Epithelial cell of proximal tubule (primary cell): ENCODE data around the gene KIAA0930. TPM values are rescaled to one million over a fixed set of nuclear protein-coding genes. Genes with fewer than 3 reads are reported as not detected.
A peak's percentile ranks its signal among the peaks of the same experiment; 100 is the strongest.

ENCODE experiments used
- DNase-seq: peaks from one replicate; pipeline ENCODE4 v3.0.0-alpha.2; 2011; ENCODE audit warnings: low read depth
- H3K4me3 ChIP-seq: 2 replicates; pipeline ENCODE4 v1.5.1; 2011; ENCODE audit warnings: low read depth, mild to moderate bottlenecking, low read length
- CTCF ChIP-seq: conservative IDR thresholded peaks from 2 replicates; pipeline ENCODE4 v1.5.1; 2012; ENCODE audit warnings: low read depth, mild to moderate bottlenecking, low read length
- total RNA-seq: library from RNA; depleted of rRNA; stranded (reverse); fragments of >200 nt; gene quantifications from 2 replicates; pipeline ENCODE4 v1.2.3, GENCODE V29; 2015

The KIAA0930 gene
- total RNA-seq, 1 donor from 2014 or later = 33.2 TPM

- TF ChIP-seq CTCF = no peak
- H3K4me3 ChIP-seq = peak overlapping the region; percentile 71
- DNase-seq = no peak
These were observed 1.6 kb downstream of the KIAA0930 start for GRCh38 chr22:45238957-45239680.

GRCh38 chr22:45238076-45238956 lies 2.4 kb downstream of the KIAA0930 start:
- no peak overlapping the region for H3K4me3 ChIP-seq
- TF ChIP-seq CTCF = no peak
- DNase-seq = no peak

- H3K4me3 ChIP-seq = no peak overlapping the region
- TF ChIP-seq CTCF = no peak
- DNase-seq = no peak
These were observed 3.4 kb downstream of the KIAA0930 start for GRCh38 chr22:45237065-45237990.

GRCh38 chr22:45235851-45236342 lies 4.8 kb downstream of the KIAA0930 start:
- TF ChIP-seq CTCF = no peak
- no peak for DNase-seq
- no peak overlapping the region for H3K4me3 ChIP-seq

- no peak for DNase-seq
- TF ChIP-seq CTCF = no peak
- H3K4me3 ChIP-seq = no peak overlapping the region
These were observed 5.5 kb downstream of the KIAA0930 start for GRCh38 chr22:45235101-45235777.

GRCh38 chr22:45233827-45234226 lies 6.9 kb downstream of the KIAA0930 start:
- DNase-seq = no peak
- no peak overlapping the region for H3K4me3 ChIP-seq
- TF ChIP-seq CTCF = no peak
